Small intestine (tissue), 7 donors: ENCODE results near the gene CABLES1. TPM values are rescaled to one million over a fixed set of nuclear protein-coding genes. Genes with fewer than 3 reads are reported as not detected.
A peak's percentile ranks its signal among the peaks of the same experiment; 100 is the strongest.

ENCODE experiments used
- DNase-seq, 2 donors: peaks; one replicate each; pipeline versions ENCODE4 v3.0.0 to v3.0.0-alpha.2; 2013
- FAIRE-seq: peaks from 2 replicates; lab custom pipeline; 2012; peaks lifted over from hg19 to GRCh38; lab: Jason Lieb, UNC
- H3K27ac ChIP-seq, 3 donors: one replicate each; pipeline ENCODE4 v1.5.1; 2013; ENCODE audit warnings: low read length in 2 of 3, mild to moderate bottlenecking in 2 of 3, control low read depth in 1 of 3, inconsistent platforms in 1 of 3, low read depth in 1 of 3, moderate library complexity in 1 of 3
- H3K27me3 ChIP-seq, 3 donors: one replicate each; pipeline ENCODE4 v1.6.1; 2013; ENCODE audit warnings: low read length in 3 of 3, inconsistent platforms in 1 of 3; ENCODE audit not compliant: control insufficient read depth in 3 of 3, insufficient read depth in 3 of 3
- H3K36me3 ChIP-seq, 3 donors: one replicate each; pipeline ENCODE4 v1.6.1; 2013; ENCODE audit warnings: low read length in 3 of 3, inconsistent platforms in 1 of 3, low read depth in 1 of 3, mild to moderate bottlenecking in 1 of 3, moderate library complexity in 1 of 3; ENCODE audit not compliant: control insufficient read depth in 3 of 3, insufficient read depth in 2 of 3
- H3K4me1 ChIP-seq, 3 donors: one replicate each; pipeline ENCODE4 v1.6.1; 2013; ENCODE audit warnings: low read length in 2 of 3, inconsistent platforms in 1 of 3, low read depth in 1 of 3, mild to moderate bottlenecking in 1 of 3, moderate library complexity in 1 of 3; ENCODE audit not compliant: control insufficient read depth in 3 of 3, insufficient read depth in 2 of 3
- H3K4me3 ChIP-seq, 3 donors: one replicate each; pipeline ENCODE4 v1.5.1; 2013; ENCODE audit warnings: low read length in 3 of 3, control low read depth in 1 of 3, inconsistent platforms in 1 of 3, low read depth in 1 of 3, mild to moderate bottlenecking in 1 of 3, moderate library complexity in 1 of 3
- H3K9me3 ChIP-seq, 2 donors: one replicate each; pipeline ENCODE4 v1.6.1; 2013; ENCODE audit warnings: low read depth in 1 of 2, low read length in 1 of 2; ENCODE audit not compliant: control insufficient read depth in 2 of 2, insufficient read depth in 1 of 2
- WGBS, 3 donors: extraction: QIAGEN DNeasy Blood & Tissue Kit; methylation state at CpG; one replicate each; pipeline ENCODE4 v1.1.7; 2013; 5-methylcytosine and 5-hydroxymethylcytosine counted together
- polyA plus RNA-seq, 4 donors: library from polyadenylated mRNA; stranded (reverse) in 3 of 4; unstranded in 1 of 4; fragments of 200-250 nt in 3 of 4; fragments of 120-200 nt in 1 of 4; gene quantifications; one replicate each; pipeline versions ENCODE4 v1.2.1 to v1.2.3, GENCODE V29; 2013
- donor health status: healthy with polysubstance abuse.
- donor health status: control.
- donor health status: control.
- donor health status: Bipolar disorder and iron deficiency.
- donor health status: healthy.

The CABLES1 gene
- polyA plus RNA-seq, 4 donors = 6.9 to 11.7 (median 8.5) TPM

DNA sequence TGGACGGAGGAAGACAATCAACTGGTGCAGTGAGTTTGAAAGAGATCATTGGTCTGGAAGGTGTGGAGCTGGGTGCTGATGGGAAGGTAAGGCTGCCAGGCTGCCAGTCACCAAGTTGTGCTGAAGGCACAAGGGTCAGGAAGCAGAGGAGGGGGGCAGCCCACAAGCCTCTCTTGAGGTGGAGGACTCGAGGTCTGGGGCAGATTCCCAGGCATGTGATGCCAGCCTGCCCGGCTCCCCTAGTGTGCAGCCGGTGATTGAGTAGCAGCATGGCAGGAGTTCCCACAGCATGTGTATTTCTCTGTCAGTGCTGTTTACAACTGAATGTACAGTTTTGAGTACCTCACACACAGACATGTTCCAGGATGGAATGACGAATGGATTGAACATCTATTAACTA is 99.3 kb downstream of the CABLES1 start:
- peaks cover 0 to 48% (median 0%) of the 10 kb centered on the region in 3 donors for H3K36me3 ChIP-seq
- 77 to 84% (median 81%) methylated on average over 5 of the region's 5 CpGs for WGBS, 3 donors
- no peak for DNase-seq
- H3K4me3 ChIP-seq = no peak overlapping the region
- H3K27ac ChIP-seq = no peak overlapping the region
- peaks cover 0 to 6% of the 10 kb centered on the region in 2 donors for H3K9me3 ChIP-seq
- H3K4me1 ChIP-seq = peaks cover 4 to 5% (median 5%) of the 10 kb centered on the region in 3 donors
- no peak for FAIRE-seq
- H3K27me3 ChIP-seq = no peaks in the 10 kb centered on the region

DNA sequence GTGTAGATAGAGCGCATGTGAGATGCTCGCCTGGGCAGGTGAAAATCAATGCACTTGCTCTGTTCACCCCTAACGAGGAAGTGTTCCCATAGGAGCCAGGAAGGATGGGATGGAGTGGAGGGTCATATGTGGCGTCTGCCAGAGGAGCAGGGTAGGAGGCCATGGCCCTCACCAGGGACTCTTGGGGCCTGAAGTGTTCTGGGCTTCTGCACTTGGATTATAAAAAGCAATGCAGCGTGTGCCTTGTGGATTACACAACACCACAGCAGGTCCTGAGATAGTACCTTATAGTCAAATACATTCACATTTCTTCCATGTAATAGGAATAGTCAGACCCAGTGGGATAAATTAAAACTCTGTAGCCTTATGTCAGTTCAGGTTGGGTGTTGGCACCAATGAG is 100.1 kb downstream of the CABLES1 start:
- Histone ChIP-seq H3K9me3 (peaks cover 0 to 6% of the 10 kb centered on the region in 2 donors), H3K27ac (no peak overlapping the region), H3K27me3 (no peaks in the 10 kb centered on the region), H3K4me1 (peaks cover 4 to 5% (median 4%) of the 10 kb centered on the region in 3 donors), H3K36me3 (peaks cover 0 to 53% (median 0%) of the 10 kb centered on the region in 3 donors), H3K4me3 (no peak overlapping the region)
- FAIRE-seq (no peak), DNase-seq (no peak)
- 80 to 91% (median 85%) methylated on average over 5 of the region's 5 CpGs for WGBS, 3 donors

- FAIRE-seq (no peak), DNase-seq (no peak)
- no peaks in the 10 kb centered on the region for H3K27me3 ChIP-seq
- H3K36me3 ChIP-seq = peaks cover 0 to 56% (median 0%) of the 10 kb centered on the region in 3 donors
- peaks cover 0 to 6% of the 10 kb centered on the region in 2 donors for H3K9me3 ChIP-seq
- WGBS, 3 donors = 84 to 85% (median 85%) methylated on average over 11 of the region's 11 CpGs
- H3K4me3 ChIP-seq = no peak overlapping the region
- H3K27ac ChIP-seq = no peak overlapping the region
- peaks cover 4 to 5% (median 4%) of the 10 kb centered on the region in 3 donors for H3K4me1 ChIP-seq
These were observed 100.6 kb downstream of the CABLES1 start for GRCh38 chr18:23235860-23236259.

- H3K4me1 ChIP-seq = peaks cover under 1 to 5% (median 4%) of the 10 kb centered on the region in 3 donors
- DNase-seq (no peak), FAIRE-seq (no peak)
- no peak overlapping the region for H3K4me3 ChIP-seq
- peaks cover 0 to 59% (median 0%) of the 10 kb centered on the region in 3 donors for H3K36me3 ChIP-seq
- WGBS, 3 donors = 79 to 89% (median 84%) methylated on average over 13 of the region's 13 CpGs
- no peaks in the 10 kb centered on the region for H3K27me3 ChIP-seq
- H3K9me3 ChIP-seq = peaks cover 0 to 2% of the 10 kb centered on the region in 2 donors
- H3K27ac ChIP-seq = peak overlapping the region in 2 of 3 donors; percentile 76 to 82
These were observed 101.7 kb downstream of the CABLES1 start for GRCh38 chr18:23236876-23237468.

GRCh38 chr18:23237524-23238151 is 102.4 kb downstream of the CABLES1 start:
- peak overlapping the region in 2 of 3 donors; percentile 27 to 36 for H3K4me3 ChIP-seq
- no peaks in the 10 kb centered on the region for H3K27me3 ChIP-seq
- FAIRE-seq (no peak), DNase-seq (peak in 1 of 2 donors; percentile 76)
- peak overlapping the region in 2 of 3 donors; percentile 76 to 82 for H3K27ac ChIP-seq
- WGBS, 3 donors = 6 to 19% (median 13%) methylated on average over 16 to 17 of the region's 17 CpGs
- peaks cover 0 to 2% of the 10 kb centered on the region in 2 donors for H3K9me3 ChIP-seq
- H3K36me3 ChIP-seq = peaks cover 0 to 55% (median 0%) of the 10 kb centered on the region in 3 donors
- H3K4me1 ChIP-seq = peaks cover 0 to 7% (median 4%) of the 10 kb centered on the region in 3 donors

DNA sequence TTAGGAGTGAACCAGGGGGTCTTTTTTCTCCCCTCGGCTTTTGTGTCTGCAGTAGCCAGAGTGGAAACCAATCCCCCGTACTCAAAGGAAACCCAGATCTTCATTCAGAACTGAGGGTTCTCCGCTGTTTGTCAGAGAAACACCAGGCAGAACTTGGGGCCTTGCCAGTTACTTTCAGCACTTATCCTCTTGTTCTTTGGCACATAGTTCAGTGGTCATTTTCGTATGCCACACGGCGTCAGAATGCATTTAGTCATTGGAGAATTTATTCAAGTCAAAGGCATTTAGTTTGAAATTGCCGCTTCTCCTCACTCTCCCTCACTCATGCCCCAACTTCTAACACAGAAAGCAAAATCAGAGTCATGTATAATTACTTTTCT is 102.9 kb downstream of the CABLES1 start:
- Histone ChIP-seq H3K27ac (peak overlapping the region in 2 of 3 donors; percentile 76 to 82), H3K9me3 (peaks cover 0 to 2% of the 10 kb centered on the region in 2 donors), H3K27me3 (no peaks in the 10 kb centered on the region), H3K4me1 (peaks cover 0 to 7% (median 4%) of the 10 kb centered on the region in 3 donors), H3K36me3 (peaks cover 0 to 55% (median 0%) of the 10 kb centered on the region in 3 donors), H3K4me3 (peak overlapping the region in 1 of 3 donors; percentile 36)
- FAIRE-seq (no peak), DNase-seq (peak in 1 of 2 donors; percentile 82)
- WGBS, 3 donors = 23 to 41% (median 36%) methylated on average over 7 of the region's 7 CpGs

- DNase-seq = no peak
These were observed 103.5 kb downstream of the CABLES1 start for GRCh38 chr18:23238651-23239349.

DNA sequence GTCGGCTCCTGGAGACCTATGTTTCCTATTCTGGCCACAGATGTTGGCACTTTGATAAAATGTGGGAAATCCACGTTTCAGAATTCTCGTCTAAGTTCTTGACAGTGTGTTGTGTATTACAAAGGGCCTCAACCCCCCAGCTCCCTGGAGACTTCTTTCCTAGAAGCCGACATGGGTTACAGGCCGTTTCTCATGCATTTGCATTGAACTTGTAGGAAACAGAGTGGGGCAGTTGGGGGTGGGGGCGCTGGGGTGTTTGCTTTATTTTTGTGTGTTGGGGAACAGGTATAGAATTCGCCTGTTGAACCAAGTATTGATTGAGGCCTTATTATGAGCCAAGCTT is 104.0 kb downstream of the CABLES1 start:
- no peak for FAIRE-seq
- Histone ChIP-seq H3K27ac (no peak overlapping the region), H3K36me3 (peaks cover 0 to 50% (median 0%) of the 10 kb centered on the region in 3 donors), H3K27me3 (no peaks in the 10 kb centered on the region), H3K4me1 (peaks cover 0 to 7% (median 4%) of the 10 kb centered on the region in 3 donors), H3K4me3 (no peak overlapping the region), H3K9me3 (peaks cover 0 to 2% of the 10 kb centered on the region in 2 donors)
- no peak for DNase-seq
- 85 to 89% (median 88%) methylated on average over 7 of the region's 7 CpGs for WGBS, 3 donors

More at GRCh38 chr18:23238651-23239349, 103.5 kb downstream of the CABLES1 start:
- Histone ChIP-seq H3K36me3 (peaks cover 0 to 54% (median 0%) of the 10 kb centered on the region in 3 donors), H3K27ac (peak overlapping the region in 2 of 3 donors; percentile 34 to 82), H3K4me1 (peaks cover 0 to 7% (median 4%) of the 10 kb centered on the region in 3 donors), H3K9me3 (peaks cover 0 to 2% of the 10 kb centered on the region in 2 donors), H3K4me3 (no peak overlapping the region), H3K27me3 (no peaks in the 10 kb centered on the region)
- WGBS, 3 donors = 86 to 94% (median 90%) methylated on average over 12 of the region's 12 CpGs
- FAIRE-seq = no peak
